Esophagus (tissue), 2 donors: Measurements from ENCODE around the gene DOCK4. TPM values are rescaled to one million over a fixed set of nuclear protein-coding genes. Genes with fewer than 3 reads are reported as not detected.

Experiments used
- H3K27ac ChIP-seq, 2 donors: one replicate each; pipeline ENCODE4 v1.5.1; 2013; ENCODE audit warnings: low read depth in 2 of 2, mild to moderate bottlenecking in 2 of 2, inconsistent platforms in 1 of 2, low read length in 1 of 2, moderate library complexity in 1 of 2
- H3K27me3 ChIP-seq, 2 donors: one replicate each; pipeline ENCODE4 v1.6.1; 2013; ENCODE audit warnings: low read length in 2 of 2, control low read depth in 1 of 2, mild to moderate bottlenecking in 1 of 2; ENCODE audit not compliant: insufficient read depth in 2 of 2, control insufficient read depth in 1 of 2
- H3K36me3 ChIP-seq, 2 donors: one replicate each; pipeline ENCODE4 v1.6.1; 2013; ENCODE audit warnings: low read length in 1 of 2; ENCODE audit not compliant: control insufficient read depth in 2 of 2, insufficient read depth in 2 of 2
- H3K4me1 ChIP-seq, 2 donors: one replicate each; pipeline ENCODE4 v1.6.1; 2013; ENCODE audit warnings: low read length in 1 of 2; ENCODE audit not compliant: control insufficient read depth in 2 of 2, insufficient read depth in 2 of 2
- H3K4me3 ChIP-seq, 2 donors: one replicate each; pipeline ENCODE4 v1.5.1; 2013; ENCODE audit warnings: low read length in 2 of 2, mild to moderate bottlenecking in 2 of 2, low read depth in 1 of 2, moderate library complexity in 1 of 2
- H3K9me3 ChIP-seq, 2 donors: one replicate each; pipeline ENCODE4 v1.6.1; 2013; ENCODE audit warnings: mild to moderate bottlenecking in 2 of 2, low read depth in 1 of 2, low read length in 1 of 2, moderate library complexity in 1 of 2; ENCODE audit not compliant: control insufficient read depth in 2 of 2, insufficient read depth in 1 of 2
- WGBS, 2 donors: extraction: QIAGEN DNeasy Blood & Tissue Kit; methylation state at CpG; one replicate each; pipeline ENCODE4 v1.1.7; 2013; 5-methylcytosine and 5-hydroxymethylcytosine counted together
- polyA plus RNA-seq, 2 donors: library from polyadenylated mRNA; stranded (reverse); fragments of 200-250 nt; gene quantifications; one replicate each; pipeline ENCODE4 v1.2.3, GENCODE V29; 2013
- donor health status: healthy with polysubstance abuse.
- donor health status: Bipolar disorder and iron deficiency.

The DOCK4 gene
- polyA plus RNA-seq, 2 donors, result 1.8 to 2.9 TPM

- no peaks in the 10 kb centered on the region for H3K4me1 ChIP-seq
- no peaks in the 10 kb centered on the region for H3K36me3 ChIP-seq
- H3K27ac ChIP-seq, result no peak overlapping the region
- WGBS, 2 donors, result 85 to 89% methylated on average over 2 of the region's 2 CpGs
- no peaks in the 10 kb centered on the region for H3K9me3 ChIP-seq
- H3K27me3 ChIP-seq, result no peaks in the 10 kb centered on the region
- no peak overlapping the region for H3K4me3 ChIP-seq
Measured at GRCh38 chr7:111834367-111834766, 371.8 kb downstream of the DOCK4 start.

GRCh38 chr7:111833466-111833865, 372.7 kb downstream of the DOCK4 start:
- H3K27ac ChIP-seq, result peak overlapping the region in 1 of 2 donors; percentile 75
- no peaks in the 10 kb centered on the region for H3K4me1 ChIP-seq
- H3K36me3 ChIP-seq, result no peaks in the 10 kb centered on the region
- H3K4me3 ChIP-seq, result no peak overlapping the region
- H3K9me3 ChIP-seq, result no peaks in the 10 kb centered on the region
- H3K27me3 ChIP-seq, result no peaks in the 10 kb centered on the region

GRCh38 chr7:111832174-111832573, 374.0 kb downstream of the DOCK4 start:
- Histone ChIP-seq H3K4me1 (no peaks in the 10 kb centered on the region), H3K27me3 (no peaks in the 10 kb centered on the region), H3K4me3 (no peak overlapping the region), H3K27ac (no peak overlapping the region), H3K36me3 (no peaks in the 10 kb centered on the region), H3K9me3 (no peaks in the 10 kb centered on the region)
- WGBS, 2 donors, result 87 to 93% methylated on average over 5 of the region's 5 CpGs

- H3K27ac ChIP-seq, result no peak overlapping the region
- H3K36me3 ChIP-seq, result no peaks in the 10 kb centered on the region
- 85 to 98% methylated on average over 2 of the region's 2 CpGs for WGBS, 2 donors
- H3K4me3 ChIP-seq, result no peak overlapping the region
- H3K27me3 ChIP-seq, result no peaks in the 10 kb centered on the region
- no peaks in the 10 kb centered on the region for H3K4me1 ChIP-seq
- H3K9me3 ChIP-seq, result no peaks in the 10 kb centered on the region
Measured at GRCh38 chr7:111829221-111829620, 377.0 kb downstream of the DOCK4 start.

GRCh38 chr7:111827863-111828504, 378.2 kb downstream of the DOCK4 start:
- Histone ChIP-seq H3K27me3 (no peaks in the 10 kb centered on the region), H3K9me3 (no peaks in the 10 kb centered on the region), H3K27ac (no peak overlapping the region), H3K4me3 (no peak overlapping the region), H3K4me1 (no peaks in the 10 kb centered on the region), H3K36me3 (no peaks in the 10 kb centered on the region)
- 37 to 53% methylated on average over 1 of the region's 1 CpG for WGBS, 2 donors

GRCh38 chr7:111825046-111825445, 381.2 kb downstream of the DOCK4 start:
- H3K4me1 ChIP-seq, result no peaks in the 10 kb centered on the region
- 89 to 98% methylated on average over 2 of the region's 2 CpGs for WGBS, 2 donors
- H3K27me3 ChIP-seq, result no peaks in the 10 kb centered on the region
- no peak overlapping the region for H3K4me3 ChIP-seq
- H3K27ac ChIP-seq, result no peak overlapping the region
- no peaks in the 10 kb centered on the region for H3K36me3 ChIP-seq
- H3K9me3 ChIP-seq, result no peaks in the 10 kb centered on the region

- H3K9me3 ChIP-seq, result no peaks in the 10 kb centered on the region
- H3K27ac ChIP-seq, result no peak overlapping the region
- H3K4me1 ChIP-seq, result no peaks in the 10 kb centered on the region
- H3K4me3 ChIP-seq, result no peak overlapping the region
- no peaks in the 10 kb centered on the region for H3K36me3 ChIP-seq
- no peaks in the 10 kb centered on the region for H3K27me3 ChIP-seq
- WGBS, 2 donors, result 75 to 81% methylated on average over 4 of the region's 4 CpGs
Measured at GRCh38 chr7:111823826-111824225, 382.4 kb downstream of the DOCK4 start.

- Histone ChIP-seq H3K27ac (no peak overlapping the region), H3K4me3 (no peak overlapping the region), H3K4me1 (no peaks in the 10 kb centered on the region), H3K27me3 (no peaks in the 10 kb centered on the region), H3K9me3 (no peaks in the 10 kb centered on the region), H3K36me3 (no peaks in the 10 kb centered on the region)
- 91% methylated on average over 4 of the region's 4 CpGs for WGBS, 2 donors
Measured at GRCh38 chr7:111821046-111821445, 385.2 kb downstream of the DOCK4 start.

- H3K4me1 ChIP-seq, result no peaks in the 10 kb centered on the region
- no peaks in the 10 kb centered on the region for H3K36me3 ChIP-seq
- H3K4me3 ChIP-seq, result no peak overlapping the region
- 93 to 95% methylated on average over 2 of the region's 2 CpGs for WGBS, 2 donors
- H3K9me3 ChIP-seq, result no peaks in the 10 kb centered on the region
- H3K27ac ChIP-seq, result no peak overlapping the region
- no peaks in the 10 kb centered on the region for H3K27me3 ChIP-seq
Measured at GRCh38 chr7:111820621-111821020, 385.6 kb downstream of the DOCK4 start.

- H3K9me3 ChIP-seq, result no peaks in the 10 kb centered on the region
- WGBS, 2 donors, result 82 to 91% methylated on average over 1 of the region's 1 CpG
Measured at GRCh38 chr7:111820121-111820520, 386.1 kb downstream of the DOCK4 start.

More at GRCh38 chr7:111820121-111820520, 386.1 kb downstream of the DOCK4 start:
- Histone ChIP-seq H3K27me3 (no peaks in the 10 kb centered on the region), H3K27ac (no peak overlapping the region), H3K4me3 (no peak overlapping the region), H3K36me3 (no peaks in the 10 kb centered on the region), H3K4me1 (no peaks in the 10 kb centered on the region)
